Activated naive CD8-positive, alpha-beta T cell treated with anti-CD3 and anti-CD28 coated beads, Interleukin-2, amount 50 U/mL, for 16 hours (primary cell): ENCODE results near the gene CCDC50.

ENCODE experiments used
- DNase-seq: peaks from one replicate; pipeline ENCODE4 v3.0.0-alpha.2; 2020; ENCODE audit warnings: low read depth, low spot score

The CCDC50 gene

GRCh38 chr3:191316876-191317603, 12.2 kb upstream of the CCDC50 start:
- no peak for DNase-seq

GRCh38 chr3:191320316-191320715, 8.9 kb upstream of the CCDC50 start:
- DNase-seq = no peak

GRCh38 chr3:191321019-191321767, 8.0 kb upstream of the CCDC50 start:
- no peak for DNase-seq

GRCh38 chr3:191324936-191325335, 4.3 kb upstream of the CCDC50 start:
- DNase-seq = no peak

- DNase-seq = no peak
These were observed 1.7 kb upstream of the CCDC50 start for GRCh38 chr3:191327526-191327925.

GRCh38 chr3:191328383-191328961, 722 bp upstream of the CCDC50 start:
- no peak for DNase-seq

- DNase-seq = no peak
These were observed 698 bp downstream of the CCDC50 start, which contains the start of gene UTS2B for GRCh38 chr3:191329654-191330529. UTS2B (minus strand) TSS chr3:191330526; CDS start chr3:191282189, 48,337 bp downstream.

GRCh38 chr3:191330530-191331048, 1.4 kb downstream of the CCDC50 start:
- no peak for DNase-seq

- DNase-seq = no peak
These were observed 2.2 kb downstream of the CCDC50 start for GRCh38 chr3:191331388-191331787.

GRCh38 chr3:191333298-191333880, 4.2 kb downstream of the CCDC50 start:
- no peak for DNase-seq

- DNase-seq = no peak
These were observed 5.2 kb downstream of the CCDC50 start for GRCh38 chr3:191334346-191334893.

GRCh38 chr3:191336833-191337232, 7.6 kb downstream of the CCDC50 start:
- no peak for DNase-seq

GRCh38 chr3:191338177-191338488, 8.9 kb downstream of the CCDC50 start:
- DNase-seq = no peak

GRCh38 chr3:191339316-191339917, 10.2 kb downstream of the CCDC50 start:
- DNase-seq = no peak

GRCh38 chr3:191340351-191340750, 11.2 kb downstream of the CCDC50 start:
- no peak for DNase-seq

GRCh38 chr3:191340966-191341365, 11.8 kb downstream of the CCDC50 start:
- no peak for DNase-seq

GRCh38 chr3:191342006-191342405, 12.8 kb downstream of the CCDC50 start:
- DNase-seq = no peak

GRCh38 chr3:191342411-191342810, 13.2 kb downstream of the CCDC50 start:
- DNase-seq = no peak

GRCh38 chr3:191343115-191343514, 13.9 kb downstream of the CCDC50 start:
- DNase-seq = no peak

- no peak for DNase-seq
These were observed 14.7 kb downstream of the CCDC50 start for GRCh38 chr3:191343913-191344312.
